ENCODE data around the gene PLCL2. TPM values are rescaled to one million over a fixed set of nuclear protein-coding genes. Genes with fewer than 3 reads are reported as not detected.

The PLCL2 gene
- polyA plus RNA-seq, 1 donor = 10.2 TPM

GRCh38 chr3:16905704-16906103, 20.9 kb downstream of the PLCL2 start:
- Histone ChIP-seq H3K36me3 (ENCODE audit: control insufficient read depth, insufficient read depth, low read length) (no peaks in the 10 kb centered on the region), H3K9me3 (ENCODE audit: control insufficient read depth, low read depth, low read length) (no peaks in the 10 kb centered on the region), H3K4me3 (ENCODE audit: low read length) (no peak overlapping the region), H3K27me3 (ENCODE audit: control insufficient read depth, insufficient read depth, low read length) (no peaks in the 10 kb centered on the region), H3K4me1 (ENCODE audit: control insufficient read depth, insufficient read depth, low read length) (peaks cover 7% of the 10 kb centered on the region), H3K27ac (ENCODE audit: low read length) (no peak overlapping the region)
- WGBS (ENCODE audit: insufficient coverage, low lambda C conversion rate) = no CpG with 5 or more reads among the region's 1 CpG
- no peak for DNase-seq

- Histone ChIP-seq H3K36me3 (ENCODE audit: control insufficient read depth, insufficient read depth, low read length) (no peaks in the 10 kb centered on the region), H3K4me1 (ENCODE audit: control insufficient read depth, insufficient read depth, low read length) (peaks cover 7% of the 10 kb centered on the region), H3K9me3 (ENCODE audit: control insufficient read depth, low read depth, low read length) (no peaks in the 10 kb centered on the region), H3K4me3 (ENCODE audit: low read length) (no peak overlapping the region), H3K27ac (ENCODE audit: low read length) (no peak overlapping the region), H3K27me3 (ENCODE audit: control insufficient read depth, insufficient read depth, low read length) (no peaks in the 10 kb centered on the region)
- 7% methylated on average over 2 of the region's 2 CpGs for WGBS (ENCODE audit: insufficient coverage, low lambda C conversion rate)
- peak in 1 of 2 donors; percentile 42 for DNase-seq
Measured at GRCh38 chr3:16906682-16907081, 21.9 kb downstream of the PLCL2 start.

- peak overlapping the region; percentile 24 for H3K27ac ChIP-seq (ENCODE audit: low read length)
Measured at GRCh38 chr3:16907243-16907642, 22.5 kb downstream of the PLCL2 start.

GRCh38 chr3:16908016-16908807, 23.5 kb downstream of the PLCL2 start:
- Histone ChIP-seq H3K27me3 (ENCODE audit: control insufficient read depth, insufficient read depth, low read length) (no peaks in the 10 kb centered on the region), H3K27ac (ENCODE audit: low read length) (no peak overlapping the region), H3K4me3 (ENCODE audit: low read length) (no peak overlapping the region), H3K36me3 (ENCODE audit: control insufficient read depth, insufficient read depth, low read length) (no peaks in the 10 kb centered on the region), H3K4me1 (ENCODE audit: control insufficient read depth, insufficient read depth, low read length) (peaks cover 7% of the 10 kb centered on the region), H3K9me3 (ENCODE audit: control insufficient read depth, low read depth, low read length) (no peaks in the 10 kb centered on the region)
- DNase-seq = no peak
- 97% methylated on average over 4 of the region's 6 CpGs for WGBS (ENCODE audit: insufficient coverage, low lambda C conversion rate)

More at GRCh38 chr3:16907243-16907642, 22.5 kb downstream of the PLCL2 start:
- Histone ChIP-seq H3K4me3 (ENCODE audit: low read length) (no peak overlapping the region), H3K9me3 (ENCODE audit: control insufficient read depth, low read depth, low read length) (no peaks in the 10 kb centered on the region), H3K36me3 (ENCODE audit: control insufficient read depth, insufficient read depth, low read length) (no peaks in the 10 kb centered on the region), H3K27me3 (ENCODE audit: control insufficient read depth, insufficient read depth, low read length) (no peaks in the 10 kb centered on the region), H3K4me1 (ENCODE audit: control insufficient read depth, insufficient read depth, low read length) (peaks cover 7% of the 10 kb centered on the region)
- DNase-seq = no peak

- Histone ChIP-seq H3K27me3 (ENCODE audit: control insufficient read depth, insufficient read depth, low read length) (no peaks in the 10 kb centered on the region), H3K4me1 (ENCODE audit: control insufficient read depth, insufficient read depth, low read length) (peaks cover 7% of the 10 kb centered on the region), H3K4me3 (ENCODE audit: low read length) (no peak overlapping the region), H3K36me3 (ENCODE audit: control insufficient read depth, insufficient read depth, low read length) (no peaks in the 10 kb centered on the region), H3K9me3 (ENCODE audit: control insufficient read depth, low read depth, low read length) (no peaks in the 10 kb centered on the region), H3K27ac (ENCODE audit: low read length) (no peak overlapping the region)
- DNase-seq = no peak
- WGBS (ENCODE audit: insufficient coverage, low lambda C conversion rate) = no CpG with 5 or more reads among the region's 2 CpGs
Measured at GRCh38 chr3:16908896-16909295, 24.1 kb downstream of the PLCL2 start.

GRCh38 chr3:16909802-16910201, 25.0 kb downstream of the PLCL2 start:
- no peak for DNase-seq
- Histone ChIP-seq H3K27me3 (ENCODE audit: control insufficient read depth, insufficient read depth, low read length) (no peaks in the 10 kb centered on the region), H3K4me1 (ENCODE audit: control insufficient read depth, insufficient read depth, low read length) (peaks cover 7% of the 10 kb centered on the region), H3K27ac (ENCODE audit: low read length) (no peak overlapping the region), H3K4me3 (ENCODE audit: low read length) (no peak overlapping the region), H3K9me3 (ENCODE audit: control insufficient read depth, low read depth, low read length) (no peaks in the 10 kb centered on the region), H3K36me3 (ENCODE audit: control insufficient read depth, insufficient read depth, low read length) (no peaks in the 10 kb centered on the region)
- WGBS (ENCODE audit: insufficient coverage, low lambda C conversion rate) = 100% methylated on average over 1 of the region's 3 CpGs

GRCh38 chr3:16910207-16910606, 25.5 kb downstream of the PLCL2 start:
- Histone ChIP-seq H3K4me3 (ENCODE audit: low read length) (no peak overlapping the region), H3K9me3 (ENCODE audit: control insufficient read depth, low read depth, low read length) (no peaks in the 10 kb centered on the region), H3K27ac (ENCODE audit: low read length) (no peak overlapping the region), H3K27me3 (ENCODE audit: control insufficient read depth, insufficient read depth, low read length) (no peaks in the 10 kb centered on the region), H3K36me3 (ENCODE audit: control insufficient read depth, insufficient read depth, low read length) (no peaks in the 10 kb centered on the region), H3K4me1 (ENCODE audit: control insufficient read depth, insufficient read depth, low read length) (peaks cover 7% of the 10 kb centered on the region)
- WGBS (ENCODE audit: insufficient coverage, low lambda C conversion rate) = 94% methylated on average over 2 of the region's 3 CpGs
- DNase-seq = no peak

- WGBS (ENCODE audit: insufficient coverage, low lambda C conversion rate) = no CpG with 5 or more reads among the region's 2 CpGs
- H3K4me1 ChIP-seq (ENCODE audit: control insufficient read depth, insufficient read depth, low read length) = peaks cover 8% of the 10 kb centered on the region
- no peak for DNase-seq
- no peak overlapping the region for H3K4me3 ChIP-seq (ENCODE audit: low read length)
- no peaks in the 10 kb centered on the region for H3K9me3 ChIP-seq (ENCODE audit: control insufficient read depth, low read depth, low read length)
- no peaks in the 10 kb centered on the region for H3K27me3 ChIP-seq (ENCODE audit: control insufficient read depth, insufficient read depth, low read length)
- no peaks in the 10 kb centered on the region for H3K36me3 ChIP-seq (ENCODE audit: control insufficient read depth, insufficient read depth, low read length)
- no peak overlapping the region for H3K27ac ChIP-seq (ENCODE audit: low read length)
Measured at GRCh38 chr3:16911916-16912315, 27.2 kb downstream of the PLCL2 start.

- Histone ChIP-seq H3K27me3 (ENCODE audit: control insufficient read depth, insufficient read depth, low read length) (no peaks in the 10 kb centered on the region), H3K27ac (ENCODE audit: low read length) (no peak overlapping the region), H3K9me3 (ENCODE audit: control insufficient read depth, low read depth, low read length) (no peaks in the 10 kb centered on the region), H3K4me1 (ENCODE audit: control insufficient read depth, insufficient read depth, low read length) (peaks cover 9% of the 10 kb centered on the region), H3K4me3 (ENCODE audit: low read length) (no peak overlapping the region), H3K36me3 (ENCODE audit: control insufficient read depth, insufficient read depth, low read length) (no peaks in the 10 kb centered on the region)
- 100% methylated on average over 2 of the region's 3 CpGs for WGBS (ENCODE audit: insufficient coverage, low lambda C conversion rate)
- no peak for DNase-seq
Measured at GRCh38 chr3:16912400-16913263, 27.9 kb downstream of the PLCL2 start.

GRCh38 chr3:16913264-16913580, 28.5 kb downstream of the PLCL2 start:
- DNase-seq = no peak
- no CpG with 5 or more reads among the region's 2 CpGs for WGBS (ENCODE audit: insufficient coverage, low lambda C conversion rate)
- Histone ChIP-seq H3K4me3 (ENCODE audit: low read length) (no peak overlapping the region), H3K27ac (ENCODE audit: low read length) (no peak overlapping the region), H3K4me1 (ENCODE audit: control insufficient read depth, insufficient read depth, low read length) (peaks cover 10% of the 10 kb centered on the region), H3K9me3 (ENCODE audit: control insufficient read depth, low read depth, low read length) (no peaks in the 10 kb centered on the region), H3K36me3 (ENCODE audit: control insufficient read depth, insufficient read depth, low read length) (no peaks in the 10 kb centered on the region), H3K27me3 (ENCODE audit: control insufficient read depth, insufficient read depth, low read length) (no peaks in the 10 kb centered on the region)
